ENCODE results near the gene CGB5.

CGB5 gene

GRCh38 chr19:49085020-49085867 lies 41.6 kb downstream of the CGB5 start, which contains the start of gene SNRNP70:
TSS of gene SNRNP70 (plus strand) at chr19:49085451. CDS start at chr19:49086415, 964 bp downstream.
- peak; percentile 93 to 98 for DNase-seq (ENCODE audit: low read depth in 2 of 2, low spot score in 1 of 2)

- no peak for DNase-seq (ENCODE audit: low read depth in 2 of 2, low spot score in 1 of 2)
Measured at GRCh38 chr19:49085868-49086232, 42.2 kb downstream of the CGB5 start.

- no peak for DNase-seq (ENCODE audit: low read depth in 2 of 2, low spot score in 1 of 2)
Measured at GRCh38 chr19:49086296-49086695, 42.6 kb downstream of the CGB5 start.

DNA sequence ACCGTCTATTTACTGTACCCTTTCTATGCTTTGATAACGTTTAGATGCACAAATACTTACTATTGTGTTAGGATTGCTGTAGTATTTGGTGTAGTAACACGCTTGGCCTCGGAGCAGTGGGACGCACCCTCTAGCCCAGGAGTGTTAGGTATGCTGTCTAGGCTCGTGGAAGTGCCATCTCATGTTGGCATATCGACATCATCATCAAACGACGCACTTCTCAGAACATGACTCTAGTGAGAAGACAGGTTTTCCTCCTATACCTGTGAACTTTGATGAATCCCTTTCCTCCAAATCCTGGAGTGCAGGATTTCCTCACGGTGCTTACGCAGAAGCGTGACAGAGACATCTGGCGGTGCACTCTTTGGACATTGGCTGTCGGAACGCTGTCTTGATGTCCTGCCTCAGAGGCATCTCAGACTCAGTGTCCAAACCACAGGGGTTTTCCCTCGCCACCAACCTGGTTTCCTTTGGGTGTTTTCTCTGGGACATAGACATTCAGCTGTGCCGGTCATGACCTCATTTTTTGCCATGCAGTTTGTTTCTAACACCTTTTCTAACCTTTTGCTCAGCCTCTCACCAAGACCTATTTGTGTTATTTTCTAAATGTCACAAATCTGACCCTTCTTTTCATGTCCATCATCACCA lies 47.9 kb downstream of the CGB5 start:
- no peak for DNase-seq (ENCODE audit: low read depth in 2 of 2, low spot score in 1 of 2)

DNA sequence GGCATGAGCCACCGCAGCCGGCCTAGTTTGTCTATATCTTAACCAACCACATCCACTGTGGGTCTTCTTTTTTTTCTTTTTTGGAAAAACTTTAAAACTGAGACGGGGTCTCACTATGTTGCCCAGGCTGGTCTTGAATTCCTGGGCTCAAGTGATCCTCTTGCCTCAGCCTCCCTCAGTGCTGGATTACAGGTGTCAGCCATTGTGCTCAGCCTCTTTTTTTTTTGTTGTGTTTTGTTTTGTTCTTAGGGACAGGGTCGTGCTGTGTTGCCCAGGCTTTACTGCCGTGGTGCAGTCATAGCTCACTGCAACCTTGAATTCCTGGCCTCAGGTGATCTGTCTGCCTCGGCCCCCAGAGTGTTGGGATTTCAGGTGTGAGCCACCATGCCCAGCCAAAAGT lies 49.0 kb downstream of the CGB5 start:
- no peak for DNase-seq (ENCODE audit: low read depth in 2 of 2, low spot score in 1 of 2)
